ENCODE measurements around the gene SLC44A3. TPM values are rescaled to one million over a fixed set of nuclear protein-coding genes. Genes with fewer than 3 reads are reported as not detected.

SLC44A3 gene
- total and polyA plus RNA-seq, 2 of the 13 experiments (the other 11 are each of a cell fraction or from before 2014, with no cell fraction given): 6.8 to 14.1 TPM

- TF ChIP-seq SPEN (CRISPR knock-in tag; IDR thresholded peaks at IDR 0.05; ENCODE audit: low read depth): no peak
- 0 out of 2 replicates have a peak, but pooled peaks have one; percentile 20 for TF ChIP-seq HDAC1 (CRISPR knock-in tag; IDR thresholded peaks at IDR 0.05)
- TF ChIP-seq ATAD3A (CRISPR knock-in tag; IDR thresholded peaks at IDR 0.05): no peak
- TF ChIP-seq ZNF740 (CRISPR knock-in tag; IDR thresholded peaks at IDR 0.05): no peak
- TF ChIP-seq STAT6 (CRISPR knock-in tag; IDR thresholded peaks at IDR 0.05; ENCODE audit: borderline replicate concordance): no peak
- TF ChIP-seq ZNF530 (CRISPR knock-in tag; IDR thresholded peaks at IDR 0.05; ENCODE audit: low read depth): no peak
- TF ChIP-seq, protein P1, sequence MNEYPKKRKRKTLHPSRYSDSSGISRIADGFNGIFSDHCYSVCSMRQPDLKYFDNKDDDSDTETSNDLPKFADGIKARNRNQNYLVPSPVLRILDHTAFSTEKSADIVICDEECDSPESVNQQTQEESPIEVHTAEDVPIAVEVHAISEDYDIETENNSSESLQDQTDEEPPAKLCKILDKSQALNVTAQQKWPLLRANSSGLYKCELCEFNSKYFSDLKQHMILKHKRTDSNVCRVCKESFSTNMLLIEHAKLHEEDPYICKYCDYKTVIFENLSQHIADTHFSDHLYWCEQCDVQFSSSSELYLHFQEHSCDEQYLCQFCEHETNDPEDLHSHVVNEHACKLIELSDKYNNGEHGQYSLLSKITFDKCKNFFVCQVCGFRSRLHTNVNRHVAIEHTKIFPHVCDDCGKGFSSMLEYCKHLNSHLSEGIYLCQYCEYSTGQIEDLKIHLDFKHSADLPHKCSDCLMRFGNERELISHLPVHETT (CRISPR knock-in tag; conservative IDR thresholded peaks at IDR 0.05): no peak
- TF ChIP-seq NCOR1 (IDR thresholded peaks at IDR 0.05; ENCODE audit: borderline replicate concordance, low read length): no peak
- TF ChIP-seq FIP1L1 (IDR thresholded peaks at IDR 0.05; ENCODE audit: borderline replicate concordance, insufficient read depth, low read depth, low read length): no peak
- TF ChIP-seq, protein P2, sequence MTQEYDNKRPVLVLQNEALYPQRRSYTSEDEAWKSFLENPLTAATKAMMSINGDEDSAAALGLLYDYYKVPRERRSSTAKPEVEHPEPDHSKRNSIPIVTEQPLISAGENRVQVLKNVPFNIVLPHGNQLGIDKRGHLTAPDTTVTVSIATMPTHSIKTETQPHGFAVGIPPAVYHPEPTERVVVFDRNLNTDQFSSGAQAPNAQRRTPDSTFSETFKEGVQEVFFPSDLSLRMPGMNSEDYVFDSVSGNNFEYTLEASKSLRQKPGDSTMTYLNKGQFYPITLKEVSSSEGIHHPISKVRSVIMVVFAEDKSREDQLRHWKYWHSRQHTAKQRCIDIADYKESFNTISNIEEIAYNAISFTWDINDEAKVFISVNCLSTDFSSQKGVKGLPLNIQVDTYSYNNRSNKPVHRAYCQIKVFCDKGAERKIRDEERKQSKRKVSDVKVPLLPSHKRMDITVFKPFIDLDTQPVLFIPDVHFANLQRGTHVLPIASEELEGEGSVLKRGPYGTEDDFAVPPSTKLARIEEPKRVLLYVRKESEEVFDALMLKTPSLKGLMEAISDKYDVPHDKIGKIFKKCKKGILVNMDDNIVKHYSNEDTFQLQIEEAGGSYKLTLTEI (CRISPR knock-in tag; conservative IDR thresholded peaks at IDR 0.05): no peak
- no peak for TF ChIP-seq ZFP37 (CRISPR knock-in tag; IDR thresholded peaks at IDR 0.05; ENCODE audit: borderline replicate concordance)
- TF ChIP-seq ZNF557 (CRISPR knock-in tag; IDR thresholded peaks at IDR 0.05): no peak
- TF ChIP-seq ZNF644 (CRISPR knock-in tag; IDR thresholded peaks at IDR 0.05; ENCODE audit: low read depth): no peak
- no peak for TF ChIP-seq POLR2G (IDR thresholded peaks at IDR 0.05; ENCODE audit: low read depth, low read length)
- peak; percentile 46; the same call in 1 of the 2 replicates for TF ChIP-seq NR2F2 (IDR thresholded peaks at IDR 0.05; ENCODE audit: borderline replicate concordance, low read depth)
- no peak for TF ChIP-seq WIZ (CRISPR knock-in tag; IDR thresholded peaks at IDR 0.05)
- no peak for TF ChIP-seq PHF8 (CRISPR knock-in tag; IDR thresholded peaks at IDR 0.05)
- TF ChIP-seq HIVEP1 (CRISPR knock-in tag; IDR thresholded peaks at IDR 0.05): no peak
- TF ChIP-seq ZNF264 (CRISPR knock-in tag; IDR thresholded peaks at IDR 0.05): 0 out of 2 replicates have a peak, but pooled peaks have one; percentile 14
- TF ChIP-seq SOX5 (CRISPR knock-in tag; IDR thresholded peaks at IDR 0.05; ENCODE audit: borderline replicate concordance): peak; percentile 71; the same call in 1 of the 2 replicates
- no peak for TF ChIP-seq JUNB (CRISPR knock-in tag; IDR thresholded peaks at IDR 0.05; ENCODE audit: borderline replicate concordance)
- no peak for TF ChIP-seq REXO4 (CRISPR knock-in tag; IDR thresholded peaks at IDR 0.05; ENCODE audit: borderline replicate concordance)
- TF ChIP-seq KAT8 (CRISPR knock-in tag; IDR thresholded peaks at IDR 0.05): no peak
- TF ChIP-seq ZKSCAN8 (CRISPR knock-in tag; IDR thresholded peaks at IDR 0.05; ENCODE audit: borderline replicate concordance): no peak; the same call in 1 of the 2 replicates
- TF ChIP-seq DNMT3B (CRISPR knock-in tag; conservative IDR thresholded peaks at IDR 0.05): no peak
Measured at GRCh38 chr1:94803517-94804441, 16.4 kb upstream of the SLC44A3 start (continued).

Measured in HepG2 (cell line).